Glomerular endothelial cell (primary cell): Measurements from ENCODE around the gene TULP4. TPM values are rescaled to one million over a fixed set of nuclear protein-coding genes. Genes with fewer than 3 reads are reported as not detected.
"Not testable (repeated sequence)": the region's sequence is repeated elsewhere in the genome, so short reads cannot be mapped to it uniquely, and the experiment has no call there.

ENCODE experiments used
- DNase-seq: peaks from one replicate; pipeline ENCODE4 v3.0.0-alpha.2; 2011; ENCODE audit warnings: low read depth, low spot score; ENCODE audit errors: extremely low read depth
- total RNA-seq: library from RNA; depleted of rRNA; stranded (reverse); fragments of >200 nt; gene quantifications from 2 replicates; pipeline ENCODE4 v1.2.3, GENCODE V29; 2015

Gene TULP4
- total RNA-seq, 1 donor from 2014 or later = 55.1 TPM

- DNase-seq = not testable (repeated sequence)
These were observed 16.1 kb upstream of the TULP4 start for GRCh38 chr6:158295976-158296853.

DNA sequence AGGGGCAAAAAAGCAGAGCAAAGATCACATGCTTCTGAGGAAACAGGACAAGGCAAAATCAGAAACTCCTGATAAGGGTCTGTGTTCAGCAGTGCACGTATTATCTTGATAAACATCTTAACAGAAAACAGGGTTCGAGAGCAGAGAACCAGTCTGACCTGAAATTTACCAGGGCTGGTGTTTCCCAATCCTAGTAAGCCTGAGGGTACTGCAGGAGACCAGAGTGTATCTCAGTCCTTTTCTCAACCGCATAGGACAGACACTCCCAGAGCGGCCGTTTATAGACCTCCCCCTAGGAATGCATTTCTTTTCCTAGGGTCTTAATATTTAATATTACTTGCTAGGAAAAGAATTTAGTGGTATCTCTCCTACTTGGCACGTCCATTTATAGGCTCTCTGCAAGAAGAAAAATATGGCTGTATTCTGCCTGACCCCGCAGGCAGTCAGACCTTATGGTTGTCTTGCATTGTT lies 15.4 kb upstream of the TULP4 start:
- not testable (repeated sequence) for DNase-seq

DNA sequence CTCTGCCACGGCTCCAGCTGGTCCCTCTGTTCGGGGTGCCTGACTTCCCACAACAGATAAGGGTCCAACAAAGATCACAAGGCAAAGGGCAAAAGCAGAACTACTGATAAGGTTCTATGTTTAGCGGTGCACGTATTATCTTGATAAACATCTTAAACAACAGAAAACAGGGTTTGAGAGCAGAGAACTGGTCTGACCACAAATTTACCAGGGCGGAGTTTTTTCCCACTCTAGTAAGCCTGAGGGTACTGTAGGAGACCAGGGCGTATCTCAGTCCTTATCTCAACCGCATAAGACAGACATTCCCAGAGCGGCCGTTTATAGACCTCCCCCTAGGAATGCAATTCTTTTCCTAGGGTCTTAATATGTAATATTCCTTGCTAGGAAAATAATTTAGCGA lies 14.6 kb upstream of the TULP4 start:
- DNase-seq = not testable (repeated sequence)

- peak; percentile 83 for DNase-seq
These were observed 11.7 kb upstream of the TULP4 start for GRCh38 chr6:158300306-158301143.

DNA sequence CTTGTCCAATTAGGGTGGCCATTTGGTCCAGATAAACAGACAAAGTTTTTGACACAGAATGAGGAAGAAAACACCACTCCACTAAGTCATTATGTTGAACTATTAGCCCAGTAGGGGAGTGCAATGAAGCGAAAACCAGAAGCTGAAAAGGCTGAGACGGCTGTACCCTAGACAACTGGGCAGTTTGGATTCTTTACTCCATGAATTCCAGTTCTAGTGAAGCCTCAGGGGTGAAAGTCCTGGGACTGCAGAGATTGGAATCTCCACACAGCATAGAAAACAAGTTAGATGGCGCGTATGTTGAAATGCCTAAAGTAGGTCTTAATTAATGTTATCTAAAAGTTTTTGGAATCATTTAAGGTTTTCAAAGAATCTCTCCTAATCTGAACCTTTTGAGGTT lies 10.7 kb upstream of the TULP4 start:
- DNase-seq = not testable (repeated sequence)

- not testable (repeated sequence) for DNase-seq
These were observed 10.0 kb upstream of the TULP4 start for GRCh38 chr6:158302195-158302796.

DNA sequence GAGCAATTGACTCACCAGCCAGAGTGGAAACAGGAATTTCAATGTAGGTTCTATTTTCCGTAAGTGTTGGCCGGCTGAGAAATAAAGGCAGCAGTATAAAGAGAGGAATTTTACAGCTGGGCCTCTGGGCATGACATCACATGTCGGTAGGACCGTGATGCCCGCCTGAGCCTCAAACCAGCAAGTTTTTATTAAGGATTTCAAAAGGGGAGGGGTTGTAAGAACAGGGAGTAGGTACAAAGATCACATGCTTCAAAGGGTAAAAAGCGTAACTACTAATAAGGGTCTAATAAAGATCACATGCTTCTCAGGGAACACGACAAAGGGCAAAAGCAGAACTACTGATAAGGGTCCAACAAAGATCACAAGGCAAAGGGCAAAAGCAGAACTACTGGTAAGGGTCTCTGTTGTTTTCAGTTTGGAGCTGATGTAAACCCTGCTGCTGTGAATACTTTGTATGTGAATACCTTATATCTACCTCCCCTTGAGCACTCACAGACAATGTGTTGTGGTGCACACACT lies 9.0 kb upstream of the TULP4 start:
- DNase-seq = no peak

DNA sequence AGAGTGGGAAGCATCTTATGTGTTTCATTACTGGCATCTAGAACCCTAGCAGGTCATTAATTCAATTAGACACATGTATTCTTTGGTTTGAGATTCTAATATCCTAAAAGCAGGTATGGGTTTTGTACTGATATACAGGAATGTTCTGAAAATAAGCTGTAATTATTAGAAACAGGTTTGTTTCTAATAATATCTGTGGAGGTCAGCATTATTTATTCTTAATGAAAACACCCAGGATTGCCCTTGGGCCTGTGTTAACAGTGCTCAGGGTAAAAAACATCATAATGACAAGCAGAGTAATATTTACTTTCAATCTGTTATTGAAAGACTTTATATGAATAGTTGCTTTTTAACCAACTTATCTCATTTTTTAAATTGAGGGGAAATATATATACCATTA lies 8.0 kb upstream of the TULP4 start:
- DNase-seq = no peak

- no peak for DNase-seq
These were observed 2.5 kb upstream of the TULP4 start for GRCh38 chr6:158309814-158310213.

- DNase-seq = no peak
These were observed 1.1 kb upstream of the TULP4 start for GRCh38 chr6:158311193-158311592.

DNA sequence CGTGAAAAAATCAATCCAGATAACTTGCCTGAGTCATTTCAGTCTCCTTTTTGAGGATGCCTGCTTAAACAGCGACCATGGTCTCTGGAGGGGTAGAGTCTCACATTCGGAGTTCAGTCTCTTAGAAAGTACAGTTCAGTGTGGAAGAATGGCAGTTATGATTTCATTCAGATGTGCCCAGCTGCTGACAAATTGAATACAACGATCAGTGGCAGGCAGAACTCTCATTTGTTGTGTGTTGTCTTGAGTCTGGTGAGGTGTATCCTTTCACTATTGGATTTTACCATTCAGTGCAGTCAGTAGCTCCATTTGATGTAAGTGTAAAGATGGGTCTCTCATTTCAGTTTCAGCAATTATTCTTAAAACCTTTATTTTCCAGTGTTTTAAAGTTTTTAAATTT lies 639 bp upstream of the TULP4 start:
- no peak for DNase-seq

GRCh38 chr6:158312672-158313397 lies 570 bp downstream of the TULP4 start:
- no peak for DNase-seq

DNA sequence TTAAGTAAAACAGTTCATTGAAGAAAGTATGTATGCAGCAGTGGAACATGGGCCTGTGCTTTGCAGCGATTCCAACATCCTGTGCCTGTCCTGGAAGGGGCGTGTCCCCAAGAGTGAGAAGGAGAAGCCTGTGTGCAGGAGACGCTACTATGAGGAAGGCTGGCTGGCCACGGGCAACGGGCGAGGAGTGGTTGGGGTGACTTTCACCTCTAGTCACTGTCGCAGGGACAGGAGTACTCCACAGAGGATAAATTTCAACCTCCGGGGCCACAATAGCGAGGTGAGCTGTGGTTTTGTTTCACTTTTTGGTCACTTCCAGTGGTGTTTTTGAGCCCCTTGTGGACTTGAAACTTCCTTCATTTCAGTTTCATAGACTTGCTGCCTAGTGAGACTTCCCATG lies 1.7 kb downstream of the TULP4 start:
- DNase-seq = no peak

DNA sequence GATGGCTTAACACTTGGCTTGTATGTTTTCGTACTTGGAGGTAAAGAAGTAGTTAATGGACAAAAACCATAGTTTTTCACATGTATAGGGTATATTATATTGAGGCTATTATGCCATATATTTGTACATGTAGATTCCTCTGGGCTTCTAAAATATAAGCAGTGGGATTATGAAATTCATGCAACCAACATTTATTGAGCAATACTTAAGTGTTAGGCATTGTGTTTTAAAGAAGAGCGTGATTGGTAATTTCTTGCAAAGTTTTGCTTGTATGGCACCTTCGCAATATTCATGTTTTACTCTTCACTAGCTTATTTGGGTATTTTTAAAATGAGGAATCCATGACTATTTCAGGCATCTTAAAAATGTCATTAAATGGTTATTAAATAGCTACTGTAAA lies 2.5 kb downstream of the TULP4 start:
- no peak for DNase-seq

- no peak for DNase-seq
These were observed 3.8 kb downstream of the TULP4 start for GRCh38 chr6:158316022-158316421.

- DNase-seq = peak; percentile 51
These were observed 9.7 kb downstream of the TULP4 start for GRCh38 chr6:158321960-158322359.

GRCh38 chr6:158322400-158322723 lies 10.1 kb downstream of the TULP4 start:
- no peak for DNase-seq

GRCh38 chr6:158322724-158323560 lies 10.7 kb downstream of the TULP4 start:
- no peak for DNase-seq

DNA sequence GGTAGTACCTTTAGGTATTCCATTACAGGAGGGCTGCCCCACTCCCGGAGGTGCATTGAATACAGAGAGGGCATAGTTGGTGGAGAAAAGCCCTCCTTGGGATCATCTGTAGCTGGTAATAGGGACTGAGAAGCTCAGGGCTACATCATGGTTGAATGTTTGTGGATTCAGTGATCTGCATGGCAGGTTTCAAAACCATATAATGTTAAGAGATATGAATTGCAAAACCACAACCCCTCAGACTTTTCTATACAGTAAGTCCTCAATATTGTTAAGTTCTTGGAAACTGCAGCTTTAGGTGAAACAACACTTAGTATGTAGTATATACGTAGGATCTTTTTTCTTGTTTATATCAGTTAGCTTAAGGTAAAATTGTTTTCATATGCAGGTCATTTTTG lies 11.3 kb downstream of the TULP4 start:
- no peak for DNase-seq

DNA sequence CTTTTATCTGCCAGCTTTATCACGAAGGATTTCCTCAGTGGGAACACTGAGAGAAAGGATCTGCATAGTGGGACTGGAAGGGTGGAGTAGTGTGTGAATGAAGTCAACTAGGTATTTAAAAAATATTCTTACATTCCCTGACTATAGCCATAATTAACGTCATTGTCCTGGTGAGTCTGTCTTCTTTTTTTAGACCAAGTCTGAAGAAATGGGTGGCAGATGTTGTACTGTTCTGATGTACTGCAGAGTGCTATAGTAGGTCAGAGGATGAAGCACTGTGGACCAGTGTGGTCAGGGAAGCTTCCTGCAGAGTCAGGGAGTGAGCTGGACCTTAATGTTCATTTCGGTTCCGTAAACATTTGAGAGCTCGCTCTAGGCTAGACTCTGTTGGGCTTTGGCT lies 11.9 kb downstream of the TULP4 start:
- DNase-seq = no peak
